Subcutaneous adipose tissue (tissue), 4 donors: ENCODE results near the gene ENO4. TPM values are rescaled to one million over a fixed set of nuclear protein-coding genes. Genes with fewer than 3 reads are reported as not detected.

Source experiments
- total RNA-seq, 4 donors: library from RNA; depleted of rRNA; stranded (reverse); fragments of >200 nt; gene quantifications; one replicate each; pipeline ENCODE4 v1.1.0, GENCODE V29; 2016
- TF ChIP-seq, protein P1 (sequence below): fragments of 450-650 bp; IDR thresholded peaks from one replicate; pipeline ENCODE4 v1.5.1; 2016; ENCODE audit warnings: low read depth, mild to moderate bottlenecking, control low read depth, antibody characterized with exemption, moderate library complexity

ENO4 gene
- total RNA-seq, 4 donors from 2014 or later = 0.38 TPM; not detected in 3

DNA sequence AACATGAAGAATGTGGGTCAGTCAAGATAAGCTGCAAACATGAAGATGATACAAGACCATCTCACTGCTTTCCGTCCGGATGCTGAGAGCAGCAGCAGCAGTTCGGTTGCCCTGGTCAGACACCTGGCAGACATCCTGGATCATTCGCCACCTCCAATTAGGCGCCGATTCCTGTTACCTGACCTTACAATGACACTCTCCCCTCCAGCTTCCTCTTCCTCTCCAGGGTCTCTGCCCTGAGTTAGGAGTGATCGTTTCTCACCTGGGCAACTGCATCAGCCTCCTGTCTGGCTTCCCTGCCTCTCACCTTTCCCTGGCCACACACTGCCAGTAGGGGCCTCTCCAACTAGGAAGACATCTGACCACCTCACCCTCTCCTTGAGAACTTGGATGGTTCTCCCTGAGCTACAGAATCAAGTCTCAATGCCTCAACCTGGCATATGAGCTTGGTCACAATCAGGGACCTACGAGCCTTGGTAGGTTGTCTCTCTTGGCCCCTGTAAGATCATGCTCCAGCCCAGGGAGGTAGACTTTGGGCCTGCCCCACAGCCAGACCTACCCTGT is 31.4 kb upstream of the ENO4 start:
- TF ChIP-seq, protein P1, sequence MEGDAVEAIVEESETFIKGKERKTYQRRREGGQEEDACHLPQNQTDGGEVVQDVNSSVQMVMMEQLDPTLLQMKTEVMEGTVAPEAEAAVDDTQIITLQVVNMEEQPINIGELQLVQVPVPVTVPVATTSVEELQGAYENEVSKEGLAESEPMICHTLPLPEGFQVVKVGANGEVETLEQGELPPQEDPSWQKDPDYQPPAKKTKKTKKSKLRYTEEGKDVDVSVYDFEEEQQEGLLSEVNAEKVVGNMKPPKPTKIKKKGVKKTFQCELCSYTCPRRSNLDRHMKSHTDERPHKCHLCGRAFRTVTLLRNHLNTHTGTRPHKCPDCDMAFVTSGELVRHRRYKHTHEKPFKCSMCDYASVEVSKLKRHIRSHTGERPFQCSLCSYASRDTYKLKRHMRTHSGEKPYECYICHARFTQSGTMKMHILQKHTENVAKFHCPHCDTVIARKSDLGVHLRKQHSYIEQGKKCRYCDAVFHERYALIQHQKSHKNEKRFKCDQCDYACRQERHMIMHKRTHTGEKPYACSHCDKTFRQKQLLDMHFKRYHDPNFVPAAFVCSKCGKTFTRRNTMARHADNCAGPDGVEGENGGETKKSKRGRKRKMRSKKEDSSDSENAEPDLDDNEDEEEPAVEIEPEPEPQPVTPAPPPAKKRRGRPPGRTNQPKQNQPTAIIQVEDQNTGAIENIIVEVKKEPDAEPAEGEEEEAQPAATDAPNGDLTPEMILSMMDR = no peak

DNA sequence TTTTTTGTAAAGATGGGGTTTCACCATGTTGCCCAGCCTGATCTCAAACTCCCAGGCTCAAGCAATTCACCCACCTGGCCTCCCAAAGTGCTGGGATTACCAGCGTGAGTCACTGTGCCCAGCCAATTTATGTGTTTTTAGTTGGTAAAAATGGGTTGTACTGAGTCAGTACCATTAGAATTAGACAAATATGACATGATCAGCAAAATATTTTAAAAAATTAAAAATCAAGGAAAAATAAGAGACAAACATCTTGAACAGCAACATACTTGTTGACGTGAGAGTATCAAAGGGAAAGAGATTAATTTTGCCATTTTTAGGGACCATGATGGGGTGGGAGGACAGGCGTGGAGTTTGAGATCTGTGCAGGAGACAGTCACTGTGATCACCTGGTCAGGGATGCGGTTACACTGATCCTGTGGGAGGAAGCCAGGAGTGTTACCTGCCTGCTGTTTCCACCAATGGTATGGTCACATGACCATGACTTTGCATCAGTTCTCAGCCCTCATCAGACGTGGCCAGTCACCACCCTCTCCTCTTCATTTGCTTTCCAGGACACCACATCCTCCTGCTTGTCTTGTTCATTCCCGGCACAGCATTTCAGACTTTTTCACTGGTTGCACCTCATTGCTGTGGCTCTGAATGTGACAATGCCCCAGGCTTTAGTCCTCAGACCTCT is 29.2 kb upstream of the ENO4 start:
- TF ChIP-seq, protein P1 = no peak

DNA sequence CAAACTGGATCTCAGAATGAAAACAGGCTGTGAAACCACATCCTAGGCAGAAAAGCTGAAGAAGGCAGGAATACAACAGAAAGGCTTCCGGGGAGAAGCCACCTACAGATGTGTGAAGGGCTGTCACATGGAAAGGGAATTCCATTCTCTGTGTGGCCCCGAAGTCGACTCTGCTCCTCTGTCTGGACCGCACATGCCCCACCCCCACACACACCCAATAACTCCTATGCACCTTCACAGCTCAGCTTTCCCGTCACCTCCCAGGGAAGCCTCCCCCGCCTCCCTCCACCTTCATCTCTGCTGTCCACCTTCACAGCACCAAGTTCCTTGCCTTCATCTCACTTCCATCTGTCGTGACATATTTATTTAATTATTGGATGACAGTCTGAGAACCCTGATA is 23.4 kb upstream of the ENO4 start:
- TF ChIP-seq, protein P1 = no peak

DNA sequence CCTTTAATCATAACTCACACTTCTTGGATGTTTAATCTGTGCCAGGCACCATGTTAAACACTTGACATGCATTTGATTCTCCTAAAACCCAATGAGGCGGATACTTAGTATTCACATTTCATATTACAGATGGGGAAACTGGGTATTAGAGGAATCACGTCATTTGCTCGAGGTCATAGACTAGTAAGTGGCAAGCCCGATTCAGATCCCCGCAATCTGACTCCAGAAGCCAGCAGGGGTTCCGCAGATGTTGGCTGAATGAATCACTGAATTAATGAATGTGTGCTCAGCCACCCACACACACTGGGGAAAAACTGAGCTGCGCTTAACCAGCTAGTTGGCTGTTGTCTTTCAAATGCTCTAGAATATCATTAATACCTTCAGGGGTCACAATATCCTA is 22.5 kb upstream of the ENO4 start:
- TF ChIP-seq, protein P1 = no peak

DNA sequence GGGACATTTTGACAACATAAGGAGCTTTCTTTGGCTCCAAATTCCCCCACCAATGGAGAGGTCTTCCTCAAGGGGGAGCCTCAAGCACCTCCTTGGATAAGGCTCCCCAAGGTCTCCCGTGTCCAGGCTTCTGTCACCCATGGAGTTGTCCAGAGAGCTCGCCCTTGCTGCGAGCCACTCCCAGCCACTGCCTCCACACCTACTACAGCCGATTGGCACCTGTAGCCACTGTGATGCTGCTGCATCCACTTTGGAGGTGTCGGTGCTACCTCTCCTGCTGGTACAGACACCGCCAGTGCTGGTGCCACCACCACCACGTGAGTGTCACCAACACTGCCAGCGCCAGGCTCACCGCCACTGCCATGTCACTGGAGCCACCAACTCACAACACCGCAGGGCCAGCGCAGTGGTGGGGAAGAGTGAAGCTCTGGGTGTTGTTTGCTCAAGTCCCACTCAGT is 22.1 kb upstream of the ENO4 start:
- TF ChIP-seq, protein P1 = no peak

DNA sequence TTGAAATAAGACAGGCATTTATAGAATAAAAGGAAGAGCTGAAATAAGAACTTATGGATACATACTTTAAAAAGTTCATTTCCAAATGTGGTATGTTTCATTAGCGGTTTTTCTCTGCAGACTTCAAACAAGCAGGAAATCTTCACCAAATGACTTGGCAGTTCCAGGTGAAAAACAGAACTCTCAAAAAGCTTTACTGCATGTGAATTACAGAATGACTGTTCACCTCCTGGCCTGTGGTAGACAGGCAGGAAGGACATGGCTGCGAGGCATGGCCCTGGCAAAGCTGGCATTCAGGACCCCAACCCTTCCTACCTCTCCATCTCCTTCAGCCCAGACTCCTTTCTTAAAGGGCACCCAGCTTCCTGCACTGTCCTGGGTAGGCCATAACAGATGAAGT is 21.2 kb upstream of the ENO4 start:
- TF ChIP-seq, protein P1 = no peak

DNA sequence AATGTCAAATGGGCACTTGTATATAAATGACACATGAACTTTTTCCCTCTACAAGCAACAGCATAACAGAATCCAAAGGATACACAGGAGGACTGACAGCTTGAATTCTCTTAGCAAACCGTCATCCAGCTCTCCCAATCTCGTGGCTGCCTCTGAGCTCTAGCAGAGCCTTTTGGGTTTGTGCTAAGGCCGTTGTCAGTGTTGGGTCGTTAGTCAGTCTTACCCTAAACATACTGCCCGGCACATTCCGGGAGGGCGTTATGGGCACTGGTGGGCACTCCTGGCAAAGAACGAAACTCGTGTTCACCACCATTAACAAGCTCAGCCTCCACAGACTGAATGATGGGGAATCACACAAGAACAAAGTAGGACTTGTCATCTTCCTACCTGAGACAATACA is 19.6 kb upstream of the ENO4 start:
- TF ChIP-seq, protein P1 = no peak
